CD4-positive, alpha-beta T cell treated with Interleukin-12 subunit alpha and Interleukin-12 subunit beta, for 1 hour (primary cell): ENCODE measurements around the gene SH3TC1.

ENCODE experiments used
- DNase-seq: peaks from one replicate; pipeline ENCODE4 v3.0.0-alpha.2; 2020

The SH3TC1 gene

DNA sequence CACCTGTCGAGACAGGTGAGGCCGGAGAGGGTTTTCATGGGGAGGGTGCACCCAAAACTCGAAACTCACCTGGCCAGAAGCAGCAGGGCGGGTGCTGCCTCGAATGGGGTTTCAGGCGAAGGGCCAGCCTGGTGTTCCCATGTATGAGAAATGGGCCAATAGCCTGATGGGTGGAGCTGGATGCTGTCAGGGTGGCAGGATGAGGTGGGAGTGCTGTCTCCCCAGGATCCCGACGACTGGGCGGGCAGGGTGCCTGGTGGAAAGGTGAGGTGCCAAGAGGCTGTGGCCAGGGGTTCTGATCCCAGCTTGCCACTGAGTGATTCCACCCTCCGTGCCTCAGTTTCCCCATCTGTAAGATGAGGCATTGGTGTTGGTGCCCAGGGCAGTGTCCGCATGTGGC, 16.8 kb upstream of the SH3TC1 start:
- no peak for DNase-seq

DNA sequence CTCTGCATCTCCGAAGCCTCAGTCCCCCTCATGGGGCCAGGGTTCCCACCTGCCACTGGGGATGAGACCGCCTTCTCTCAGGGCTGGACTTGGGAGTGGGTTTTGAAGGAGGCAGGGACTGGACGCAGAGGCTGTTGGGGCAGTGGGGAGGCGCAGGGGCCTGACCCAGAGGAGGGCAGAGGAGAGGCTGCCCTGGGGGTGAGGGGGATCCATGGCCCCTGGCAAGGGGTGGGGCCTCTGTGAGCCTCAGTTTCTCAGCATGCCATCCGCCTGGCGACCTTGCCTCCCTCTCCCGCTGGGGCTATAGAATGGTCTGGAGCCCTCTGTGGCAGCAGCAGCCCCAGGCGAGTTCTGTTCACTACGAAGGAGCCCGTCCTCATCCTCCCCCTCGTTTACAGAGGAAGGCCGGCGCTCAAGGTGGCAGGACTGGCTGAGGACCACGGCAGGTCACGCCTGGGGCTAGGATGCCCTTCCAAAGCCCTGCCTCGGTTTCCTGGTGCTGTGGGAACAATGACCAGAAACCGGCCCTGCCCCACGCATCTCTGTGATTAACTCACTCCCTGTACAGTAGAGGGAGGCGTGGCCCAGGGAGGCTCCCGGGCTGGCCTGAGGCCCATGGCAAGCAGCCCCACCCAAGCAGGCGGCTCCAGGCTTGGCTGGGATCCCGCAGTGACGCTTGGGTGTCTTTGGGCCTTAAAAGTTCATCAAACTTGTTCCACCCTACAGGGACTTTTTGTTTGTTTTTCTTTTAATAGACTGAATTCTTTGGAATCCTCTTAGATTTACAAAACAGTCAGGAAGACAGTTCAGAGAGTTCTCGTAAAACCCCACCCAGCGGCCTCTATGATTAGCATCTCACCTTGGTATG, 16.0 kb upstream of the SH3TC1 start:
- no peak for DNase-seq

DNA sequence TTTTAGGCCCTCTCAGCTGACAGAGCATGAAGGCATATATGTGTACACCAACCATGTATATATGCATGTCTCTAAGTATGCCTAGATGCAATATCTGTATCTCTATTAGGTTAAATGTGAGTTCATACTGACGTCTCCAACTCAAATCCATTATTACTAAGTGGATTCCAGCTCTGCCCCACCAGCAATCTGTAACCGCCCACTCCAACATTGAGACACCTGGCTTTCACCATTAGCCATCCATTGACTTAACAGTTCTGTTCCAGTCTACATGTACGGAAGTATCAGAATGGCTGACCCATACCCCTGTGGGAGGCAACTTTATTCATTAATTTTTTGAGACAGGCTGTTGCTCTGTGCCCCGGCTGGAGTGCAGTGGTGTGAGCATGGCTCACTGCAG, 15.0 kb upstream of the SH3TC1 start:
- DNase-seq, result no peak

DNA sequence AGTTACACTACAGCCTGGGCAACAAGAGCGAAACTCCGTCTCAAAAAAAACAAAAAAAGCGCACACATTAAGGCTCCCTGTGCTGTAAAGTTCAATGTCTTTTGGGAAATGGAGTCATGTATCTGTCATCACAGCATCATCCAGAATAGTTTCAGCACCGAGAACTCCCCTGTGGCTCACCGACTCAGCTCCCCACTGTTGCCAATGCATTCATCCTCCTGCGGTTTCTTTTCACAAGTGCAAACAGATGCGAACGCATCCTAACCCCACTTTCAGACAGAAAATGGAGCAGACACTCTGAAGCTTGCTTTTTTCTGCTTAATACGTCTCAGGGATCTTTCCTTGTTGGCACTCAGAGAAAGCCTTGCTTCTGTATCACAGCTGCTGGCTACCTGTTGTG, 13.8 kb upstream of the SH3TC1 start:
- DNase-seq, result no peak

DNA sequence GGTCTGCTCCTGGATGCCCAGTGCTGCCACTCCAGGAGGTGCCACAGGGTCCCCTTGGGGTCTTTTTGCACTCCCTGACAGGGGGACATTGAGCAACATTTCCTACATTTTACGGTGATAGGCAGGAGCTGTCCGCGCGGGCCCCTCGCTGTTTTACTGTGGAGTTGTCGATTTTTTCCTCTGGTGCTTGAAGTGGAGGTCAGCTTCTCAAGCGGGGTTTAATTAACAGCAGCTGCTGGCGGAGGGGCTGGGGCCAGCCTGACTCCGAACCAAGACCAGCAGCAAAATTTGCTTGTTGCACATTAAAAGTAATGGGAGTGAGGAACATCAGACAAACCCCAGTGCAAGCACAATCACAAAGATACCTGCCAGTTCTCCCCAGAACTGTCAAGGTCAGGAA, 13.2 kb upstream of the SH3TC1 start:
- no peak for DNase-seq

DNA sequence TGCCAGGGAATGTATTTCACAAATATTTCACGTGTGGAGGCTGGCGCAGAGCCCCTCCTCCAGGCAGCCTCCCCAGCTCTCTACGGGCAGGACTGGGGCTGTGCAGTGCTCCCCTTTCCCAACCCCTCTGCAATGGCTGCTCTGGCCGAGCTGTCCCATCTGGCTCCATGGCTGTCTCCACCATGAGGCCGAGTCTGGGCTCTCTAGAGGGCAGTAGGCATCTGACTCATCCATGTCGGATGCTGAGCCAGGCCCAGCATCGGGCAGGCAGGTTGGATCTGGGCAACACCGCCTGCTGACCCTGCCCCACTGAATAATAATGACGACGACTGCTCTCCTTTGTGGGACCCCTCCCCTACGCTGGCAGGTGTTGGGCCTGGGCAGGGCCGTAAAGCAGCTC, 11.0 kb upstream of the SH3TC1 start:
- no peak for DNase-seq

DNA sequence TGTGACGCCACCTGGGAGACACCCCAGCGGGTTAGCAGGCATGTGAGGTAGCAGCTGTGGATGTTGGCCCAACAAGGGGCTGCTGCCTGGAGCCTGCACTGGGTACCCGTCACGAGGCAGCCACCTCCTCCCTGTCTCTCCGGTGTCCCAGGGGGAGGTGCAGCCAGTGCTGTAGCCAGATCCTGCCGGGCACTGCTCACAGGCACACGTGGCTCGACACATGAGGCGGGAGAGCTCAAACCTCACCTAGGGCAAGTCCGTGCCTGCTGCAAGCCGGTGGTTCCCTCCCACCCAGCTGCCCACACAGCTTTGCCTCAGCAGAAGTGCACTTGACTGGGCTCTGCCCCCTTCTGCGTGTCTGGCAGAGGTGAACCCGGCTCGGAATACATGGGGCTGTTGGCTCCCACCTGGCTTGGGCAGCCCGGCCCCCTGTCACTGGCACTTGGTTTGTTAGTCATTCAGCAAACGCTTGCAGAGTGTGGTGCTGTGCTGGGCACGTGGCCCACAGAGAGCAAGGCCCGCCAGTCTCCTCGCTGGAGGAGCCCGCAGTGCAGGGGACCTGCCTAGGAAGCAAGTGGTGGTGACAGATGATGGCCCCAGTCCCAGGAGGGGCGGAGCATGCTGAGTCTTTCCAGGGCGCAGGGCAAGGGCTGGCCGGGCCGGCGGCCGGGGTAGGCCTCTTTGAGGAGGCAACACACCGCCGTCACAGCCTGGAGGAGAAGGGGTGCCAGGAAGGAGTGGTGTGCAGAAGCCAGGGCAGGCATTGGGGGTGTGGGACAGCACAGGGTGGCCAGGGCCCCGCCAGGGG, 10.1 kb upstream of the SH3TC1 start:
- DNase-seq, result no peak

DNA sequence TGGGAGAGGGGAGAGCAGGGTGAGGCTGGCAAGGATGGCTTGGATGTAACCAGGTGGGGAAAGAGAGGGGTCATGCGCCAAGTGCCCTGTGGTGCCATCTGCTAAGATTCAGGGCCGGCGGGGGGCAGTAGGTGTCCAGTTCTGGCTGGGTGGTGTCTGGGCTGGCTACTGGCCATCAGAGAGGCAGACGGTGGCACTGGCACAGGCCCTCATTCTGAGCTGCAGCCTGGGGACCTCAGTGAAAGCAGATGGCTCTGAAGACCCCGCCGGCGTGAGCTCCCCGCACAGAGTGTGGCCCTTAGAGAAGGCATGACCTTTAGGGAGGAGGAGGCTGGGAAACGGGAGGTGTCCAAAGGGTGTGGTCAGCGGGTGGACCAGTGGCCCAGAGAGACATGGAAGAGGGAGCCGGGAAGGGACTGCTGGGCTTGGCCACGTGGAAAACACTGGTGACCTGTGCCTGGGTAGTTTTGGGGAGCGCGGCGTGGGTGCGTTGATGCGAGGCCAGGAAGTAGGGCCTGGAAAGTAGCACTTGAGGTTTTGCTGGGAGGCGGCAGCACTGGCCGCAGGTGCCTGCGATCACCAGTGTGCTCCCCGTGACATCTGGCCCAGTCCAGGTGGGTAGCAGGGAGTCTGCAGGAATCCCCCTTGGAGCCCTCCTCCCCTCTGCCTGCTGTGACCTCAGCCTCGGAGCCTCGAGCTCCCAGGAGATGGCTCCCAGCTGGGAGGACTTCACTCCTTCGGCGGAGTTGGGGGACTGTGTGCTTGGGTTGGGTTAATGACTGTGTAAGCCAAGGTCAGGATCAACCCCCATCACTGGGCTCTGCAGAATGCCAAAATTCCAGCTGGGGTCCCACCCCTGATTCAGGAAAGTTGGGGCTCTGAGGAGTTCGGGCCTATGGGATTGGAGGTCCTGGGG, 9.3 kb upstream of the SH3TC1 start:
- DNase-seq, result no peak

DNA sequence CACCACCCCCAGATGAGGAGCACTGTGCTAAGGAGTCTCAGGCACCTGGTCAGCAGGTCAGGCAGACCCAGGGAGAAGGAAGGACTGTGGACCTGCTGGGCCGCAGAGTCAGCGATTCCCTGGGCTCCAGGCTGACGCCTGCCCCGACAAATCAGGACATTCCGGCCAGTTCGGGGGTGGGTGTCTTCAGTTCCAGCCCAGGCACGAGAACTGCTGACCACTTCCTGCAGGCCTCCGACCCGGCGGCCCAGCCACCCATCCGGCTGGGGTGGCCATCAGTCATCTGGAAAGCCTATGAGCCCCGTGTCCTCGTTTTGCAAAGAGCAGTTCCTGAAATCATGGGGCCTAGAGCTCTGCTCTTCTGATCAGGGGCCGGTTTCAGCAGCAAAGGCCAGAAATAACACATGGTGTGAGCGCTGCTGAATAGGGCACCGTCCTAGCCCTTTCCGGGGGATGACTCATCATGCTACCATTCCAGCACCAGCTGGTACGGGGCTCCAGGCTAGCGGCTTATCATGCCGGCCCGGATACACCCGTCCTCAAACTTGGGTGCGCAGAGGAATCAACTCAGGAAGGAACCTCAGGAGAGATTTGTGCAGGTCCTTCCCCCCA, 7.8 kb upstream of the SH3TC1 start:
- no peak for DNase-seq

DNA sequence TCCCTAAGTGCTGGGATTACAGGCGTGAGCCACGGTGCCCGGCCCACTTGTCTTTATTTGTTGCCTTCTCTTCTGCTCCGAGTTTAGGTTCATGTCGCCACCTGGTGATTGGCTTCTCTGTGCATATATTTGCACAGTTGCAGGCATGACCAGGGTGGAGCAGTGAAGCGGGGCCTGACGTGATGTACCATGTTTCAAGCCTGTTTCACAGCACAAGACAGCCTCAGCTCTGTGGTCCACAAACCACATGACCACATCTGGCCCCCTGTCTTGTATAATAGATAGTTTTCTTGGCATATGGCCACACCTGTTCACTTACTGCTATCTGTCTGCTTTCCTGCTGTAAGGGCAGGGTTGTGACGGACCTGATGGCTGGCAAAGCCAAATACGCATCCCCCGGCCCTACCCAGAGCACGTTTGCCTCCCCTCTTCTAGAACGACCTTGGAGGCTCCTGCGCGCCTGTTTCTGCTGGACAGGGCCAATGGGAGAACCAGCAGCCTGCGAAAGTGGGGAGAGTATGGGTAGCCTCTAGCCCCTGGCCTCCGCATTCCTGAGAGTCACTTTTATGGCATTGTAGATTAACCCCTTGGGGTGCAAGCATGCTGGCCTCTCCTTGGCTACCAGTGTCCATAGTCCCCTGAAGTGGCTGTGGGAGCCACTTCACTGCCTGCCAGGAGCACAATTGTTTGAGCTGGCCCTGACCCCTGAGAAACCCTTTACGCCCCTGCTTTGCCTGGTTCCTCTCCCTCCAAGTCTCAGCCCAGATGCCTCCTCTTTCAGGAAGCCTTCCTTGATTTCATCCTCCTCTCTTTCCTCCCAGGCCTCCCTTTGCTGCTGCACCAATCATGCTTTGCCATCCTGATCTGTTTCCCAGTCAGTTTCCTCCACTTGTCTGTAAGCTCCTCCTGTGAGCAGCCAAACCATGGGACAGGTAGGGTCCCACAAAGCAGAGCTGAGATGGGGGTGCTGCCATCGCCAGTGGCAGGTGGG, 6.0 kb upstream of the SH3TC1 start:
- peak; percentile 20 for DNase-seq

DNA sequence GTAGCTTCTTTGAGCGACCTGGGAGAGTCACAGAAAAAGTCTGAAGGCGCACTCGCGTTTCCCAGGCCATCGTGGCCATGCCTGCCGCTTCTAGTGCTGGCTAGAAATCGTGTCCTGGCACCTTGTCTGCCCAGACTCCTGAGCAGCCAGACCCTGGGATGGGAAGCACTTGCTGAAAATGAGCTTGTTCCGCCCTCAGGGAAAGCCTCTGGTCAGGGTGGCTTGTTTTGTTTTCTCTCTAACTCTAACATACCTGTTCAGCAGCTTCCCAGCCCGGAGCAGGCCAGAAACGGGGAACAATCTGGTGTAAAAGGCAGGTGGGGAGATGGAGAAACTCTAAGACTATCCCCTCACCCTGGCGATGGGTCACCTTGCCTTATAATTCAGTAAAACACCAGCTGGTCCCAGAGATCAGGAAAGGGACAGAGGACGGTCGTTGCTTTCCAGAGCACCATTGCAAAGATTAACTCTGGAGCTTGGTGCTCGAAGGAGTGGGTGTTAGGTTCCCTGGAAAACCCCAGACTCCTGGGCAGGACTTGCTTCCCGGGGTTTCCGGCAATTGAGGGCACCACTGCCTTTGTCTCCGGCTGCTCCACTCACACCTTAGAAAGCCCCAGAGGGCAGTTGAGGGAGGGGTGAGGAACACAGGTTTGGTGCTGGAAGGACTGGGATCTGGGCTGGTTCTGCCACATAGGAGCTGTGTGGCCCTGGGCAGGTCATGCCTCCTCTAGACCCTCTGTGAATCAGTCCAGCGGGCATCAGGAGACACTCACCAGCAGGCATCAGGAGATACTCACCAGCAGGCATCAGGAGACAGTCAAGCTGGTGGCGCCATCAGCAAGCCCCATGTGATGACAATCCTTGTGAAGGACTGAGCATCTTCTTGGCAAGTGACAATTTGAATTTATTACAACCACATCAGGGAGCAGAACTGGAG, 4.5 kb upstream of the SH3TC1 start:
- DNase-seq, result no peak

DNA sequence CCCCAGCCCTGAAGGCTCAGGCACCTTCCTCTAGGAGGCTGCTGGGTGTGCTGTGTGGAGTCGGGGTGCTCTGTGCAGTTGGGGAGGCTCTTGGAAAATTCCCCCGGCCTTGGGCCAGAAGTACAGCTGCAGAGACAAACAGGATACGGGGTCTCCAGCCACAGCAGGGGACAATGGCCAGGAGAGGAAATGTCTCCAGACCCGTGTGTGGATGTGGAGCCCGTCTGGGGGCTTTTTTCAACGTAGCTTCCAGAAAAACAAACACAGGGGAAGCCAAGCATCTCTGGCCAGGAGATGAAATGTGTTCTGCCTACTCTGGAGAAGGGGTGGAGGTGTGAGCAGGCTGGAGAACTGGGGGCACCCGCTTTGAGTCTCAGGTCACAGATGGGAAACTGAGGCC, 3.7 kb upstream of the SH3TC1 start:
- no peak for DNase-seq

DNA sequence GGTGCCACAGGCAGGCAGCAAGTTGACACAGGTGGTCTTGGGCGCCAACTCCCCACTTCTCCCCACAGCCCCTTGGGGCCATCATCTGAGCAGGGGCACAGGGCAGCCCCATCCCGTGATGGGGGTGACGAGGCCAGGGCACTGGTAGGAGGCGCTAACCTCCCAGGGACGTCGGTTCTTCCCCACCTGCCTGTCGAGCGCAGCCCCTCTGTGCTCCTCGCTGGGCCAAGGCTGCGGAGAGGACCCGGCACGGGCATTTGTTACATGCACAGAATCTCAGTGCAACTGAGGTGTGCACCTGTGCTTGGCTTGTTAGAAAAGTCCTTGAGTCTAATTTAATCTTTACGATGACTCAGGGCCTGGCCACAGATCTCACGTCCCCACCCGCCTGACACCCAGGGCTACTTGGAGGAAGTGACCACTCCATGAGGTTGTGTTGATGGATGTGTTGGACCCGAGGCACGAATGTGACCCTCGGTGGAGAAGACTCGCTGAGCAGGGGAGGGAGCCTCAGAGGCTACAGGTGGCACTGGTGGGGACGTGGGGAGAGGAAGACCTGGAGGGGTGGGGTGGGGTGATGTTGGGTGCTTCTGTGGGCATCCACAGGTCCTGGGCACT, 3.1 kb upstream of the SH3TC1 start:
- no peak for DNase-seq

DNA sequence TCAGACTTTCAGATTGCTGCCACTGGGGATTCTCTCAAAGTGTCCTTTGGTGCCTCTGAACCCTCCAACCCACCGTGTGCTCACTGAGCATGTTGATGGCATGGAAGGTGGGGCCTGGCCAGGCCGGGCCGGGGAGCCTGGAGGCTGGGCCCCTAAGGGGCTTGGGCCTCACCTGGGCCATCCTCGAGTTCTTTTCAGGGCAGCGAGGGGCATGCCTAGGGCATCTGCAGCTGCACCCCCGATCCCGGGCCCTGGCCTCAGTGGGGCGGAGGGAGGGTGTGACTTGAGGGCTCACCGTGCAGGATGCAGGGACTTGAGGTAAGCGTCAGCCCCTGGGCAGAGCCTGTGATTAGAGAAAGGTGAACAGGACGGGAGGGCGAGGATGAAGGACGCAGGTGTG, 1.6 kb upstream of the SH3TC1 start:
- DNase-seq, result no peak

DNA sequence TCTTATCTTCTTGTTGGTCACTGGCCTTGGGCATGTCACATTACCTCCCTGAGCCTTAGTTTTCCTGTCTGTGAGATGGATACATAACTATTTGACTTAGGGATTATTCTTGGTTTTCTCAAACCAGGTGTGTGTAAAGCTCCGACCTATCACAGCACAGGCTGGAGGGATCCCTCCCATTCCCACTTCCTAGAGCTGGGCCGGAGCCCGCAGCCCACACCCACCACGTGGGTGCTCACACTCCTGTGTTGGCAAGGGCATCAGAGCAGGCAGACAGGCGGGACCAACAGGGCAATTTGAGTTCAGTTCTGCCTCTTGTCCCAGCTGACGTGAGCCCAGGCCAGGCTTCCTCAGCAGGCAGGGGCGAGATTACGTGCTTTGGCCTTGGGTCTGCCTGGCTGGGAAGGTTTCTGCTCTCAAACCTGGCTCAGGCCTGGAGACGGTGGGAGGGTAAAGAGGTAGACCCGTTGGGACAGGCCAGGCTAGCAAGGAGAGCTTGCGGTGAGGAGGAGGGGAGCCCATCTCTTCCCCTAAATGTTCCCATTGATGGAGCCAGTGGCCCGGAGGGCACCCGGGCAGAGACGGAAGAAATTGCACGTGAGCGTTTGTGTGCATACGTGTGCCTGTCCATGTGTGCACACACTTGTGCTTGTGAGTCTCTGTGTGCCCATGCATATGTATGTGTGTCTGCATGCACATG, 734 bp upstream of the SH3TC1 start:
- no peak for DNase-seq

DNA sequence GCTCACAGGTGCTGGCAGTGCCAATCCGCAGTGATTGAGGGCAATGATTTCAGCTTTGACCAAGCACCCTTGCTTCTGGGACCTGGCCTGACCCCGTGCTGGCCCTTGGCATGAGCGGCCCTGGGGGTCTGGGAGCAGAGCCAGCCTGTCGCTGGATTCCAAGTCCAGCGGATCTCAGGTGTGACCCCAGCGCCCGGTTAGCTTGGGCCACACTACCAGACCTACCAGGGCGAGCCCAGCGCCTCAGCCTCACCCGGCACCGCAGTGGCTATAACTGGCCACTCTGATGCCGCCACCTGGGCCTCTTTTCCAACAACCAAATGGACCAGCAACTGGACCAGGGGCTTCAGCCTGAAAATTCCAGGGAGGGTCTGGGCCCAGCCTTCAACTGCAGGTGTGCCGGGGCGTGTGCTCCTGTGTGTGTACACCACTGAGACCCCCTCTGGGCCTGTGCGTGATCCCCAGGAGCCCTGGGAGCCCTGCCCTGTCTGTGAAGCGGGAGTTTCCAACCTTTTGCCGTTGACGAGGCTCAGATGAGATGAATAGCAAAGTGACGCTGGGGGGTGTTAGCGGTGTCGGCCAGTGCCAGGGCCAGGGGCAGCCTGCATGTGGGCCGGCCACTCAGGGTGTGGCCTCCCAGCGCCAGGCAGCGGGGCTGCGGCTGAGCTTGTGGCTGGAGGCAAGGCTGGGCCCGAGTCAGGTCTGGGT, 658 bp downstream of the SH3TC1 start:
- DNase-seq, result no peak

DNA sequence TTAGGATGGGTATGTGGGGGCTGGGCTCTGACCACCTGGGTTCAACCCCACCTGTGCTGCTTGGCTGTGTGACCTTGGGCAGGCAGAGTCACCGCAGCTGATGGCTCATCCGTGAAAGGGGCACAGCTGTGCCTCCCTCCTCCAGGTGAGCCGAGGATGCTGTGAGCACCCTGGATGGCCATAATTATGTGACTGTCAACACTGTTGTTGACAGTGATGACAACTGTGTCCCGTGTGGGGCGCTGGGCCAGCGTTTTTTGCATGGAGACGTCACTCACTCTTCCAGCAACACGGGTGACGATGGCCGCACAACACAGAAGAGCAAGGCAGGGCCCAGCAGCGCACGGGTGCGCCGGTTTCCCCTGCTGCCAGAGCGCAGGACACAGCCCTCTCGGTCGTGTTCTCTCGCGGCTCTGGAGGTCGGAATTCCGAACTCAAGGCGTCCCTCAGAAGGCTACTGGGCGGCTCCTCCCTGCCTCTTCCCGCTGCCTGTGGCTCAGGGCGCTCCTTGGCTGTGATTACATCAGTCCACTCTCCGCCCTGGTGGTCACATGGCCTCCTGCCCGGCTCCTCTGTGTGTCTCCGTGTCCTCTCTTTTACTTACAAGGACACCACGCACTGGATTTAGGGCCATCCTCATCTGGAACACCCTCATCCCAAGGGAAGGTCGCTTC, 1.3 kb downstream of the SH3TC1 start:
- peak; percentile 27 for DNase-seq

DNA sequence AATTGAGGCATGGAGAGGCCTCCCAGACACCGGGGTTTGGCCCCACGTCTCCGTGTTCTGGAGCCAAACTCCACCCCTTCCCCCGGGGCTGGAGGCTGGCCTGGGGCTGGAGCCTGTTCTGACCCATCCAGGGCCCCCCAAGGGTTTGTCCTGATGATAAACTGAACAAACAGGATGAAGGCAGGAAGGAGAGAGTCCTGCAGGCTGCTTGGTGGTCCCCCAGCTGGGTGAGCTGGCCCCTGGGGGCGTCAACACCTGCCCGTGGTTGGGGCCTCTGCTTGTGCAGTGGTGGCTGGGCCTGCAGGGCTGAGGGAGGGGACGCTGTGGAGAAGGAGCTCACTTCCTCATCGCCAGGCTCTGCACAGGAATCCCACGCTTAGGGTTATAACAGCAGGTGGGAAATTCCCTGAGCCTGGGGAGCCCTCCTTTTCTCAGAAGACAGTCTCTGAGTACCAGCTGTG, 2.3 kb downstream of the SH3TC1 start:
- peak; percentile 54 for DNase-seq
